Panc1 (cell line): ENCODE results near the gene UPF2. TPM values are rescaled to one million over a fixed set of nuclear protein-coding genes. Genes with fewer than 3 reads are reported as not detected.

Experiments used
- ATAC-seq: fragments of 200-7000 bp; cut with Tn5 transposase; 2 replicates; pipeline ENCODE4 v1.9.1; 2020; ENCODE audit warnings: mild to moderate bottlenecking, moderate library complexity
- BruUV-seq: library from RNA; stranded (reverse); fragments of 400-500 nt; replicated peaks from 2 replicates; lab custom pipeline; 2021; lab: Mats Ljungman, UMichigan
- CTCF ChIA-PET: fragments of 300-600 bp; sonication (Branson Sonifier 250); formaldehyde crosslinking; loops from one replicate; lab custom pipeline; 2022; ENCODE audit warnings: antibody characterized with exemption; lab: Charles Lee
- POLR2A ChIA-PET: fragments of 300-600 bp; sonication (Branson Sonifier 250); formaldehyde crosslinking; loops from one replicate; lab custom pipeline; 2022; ENCODE audit warnings: antibody characterized with exemption; lab: Charles Lee
- DNase-seq: peaks from one replicate; pipeline ENCODE4 v3.0.0-alpha.2; 2010; ENCODE audit warnings: low read depth, low spot score
- H3K27ac ChIP-seq: 2 replicates; pipeline ENCODE4 v1.5.1; 2011; ENCODE audit warnings: mild to moderate bottlenecking, low read length, inconsistent platforms
- H3K27me3 ChIP-seq: fragments of 200-500 bp; sonication (Bioruptor generic); 2 replicates; pipeline ENCODE4 v1.6.0; 2014; ENCODE audit warnings: low read length, inconsistent platforms; ENCODE audit not compliant: control insufficient read depth, insufficient read depth
- H3K36me3 ChIP-seq: fragments of 200-500 bp; sonication (Bioruptor generic); 2 replicates; pipeline ENCODE4 v1.5.1; 2014; ENCODE audit warnings: inconsistent platforms, mild to moderate bottlenecking, low read length, moderate library complexity; ENCODE audit not compliant: control insufficient read depth, insufficient read depth
- H3K4me1 ChIP-seq: 2 replicates; pipeline ENCODE4 v1.5.1; 2011; ENCODE audit warnings: inconsistent platforms, mild to moderate bottlenecking, low read length, moderate library complexity; ENCODE audit not compliant: control insufficient read depth, insufficient read depth
- H3K4me3 ChIP-seq, 2 experiments: 2 replicates each; pipeline ENCODE4 v1.5.1; 2011 to 2012; ENCODE audit warnings: low read depth in 2 of 2, low read length in 2 of 2, mild to moderate bottlenecking in 2 of 2, inconsistent platforms in 1 of 2, moderate library complexity in 1 of 2
- H3K9me3 ChIP-seq: fragments of 200-500 bp; sonication (Bioruptor generic); 2 replicates; pipeline ENCODE4 v1.5.1; 2014; ENCODE audit warnings: low read depth, mild to moderate bottlenecking, inconsistent platforms, low read length, moderate library complexity; ENCODE audit not compliant: control insufficient read depth, insufficient read depth
- POLR2AphosphoS5 ChIP-seq: IDR thresholded peaks from 2 replicates; pipeline ENCODE4 v1.6.1; 2012; ENCODE audit warnings: mild to moderate bottlenecking, low read depth, low read length, moderate library complexity
- SIN3A ChIP-seq: IDR thresholded peaks from 2 replicates; pipeline ENCODE4 v1.6.1; 2012; ENCODE audit warnings: low read depth, mild to moderate bottlenecking, low read length, moderate library complexity, borderline replicate concordance; ENCODE audit not compliant: insufficient read depth
- TCF7L2 ChIP-seq: IDR thresholded peaks from 2 replicates; pipeline ENCODE4 v1.6.1; 2011; ENCODE audit warnings: mild to moderate bottlenecking, low read depth, low read length, inconsistent platforms
- in situ Hi-C: cut with HindIII; loops from 2 replicates; pipeline ENCODE4 v1.10.0; 2016; ENCODE audit warnings: low sequenced_read_pairs, low pct_unique_long_range_greater_than_20kb
- intact Hi-C: fragments of 100-400 bp; cut with micrococcal nuclease; formaldehyde crosslinking; loops from one replicate; pipeline ENCODE4 v1.10.0; 2022; ENCODE audit not compliant: unreplicated experiment
- total RNA-seq: library from RNA; stranded (reverse); gene quantifications from one replicate; pipeline ENCODE4 v1.2.1, GENCODE V29; 2021; ENCODE audit not compliant: unreplicated experiment
- TF ChIP-seq, protein P1 (sequence below): fragments of 450-650 bp; IDR thresholded peaks from 2 replicates; pipeline ENCODE4 v1.5.1; 2017; ENCODE audit warnings: mild to moderate bottlenecking
- TF ChIP-seq, protein P2 (sequence below), 2 experiments: IDR thresholded peaks; 2 replicates each; pipeline ENCODE4 v1.6.1; 2011 to 2012; ENCODE audit warnings: low read depth in 2 of 2, control low read depth in 1 of 2, low read length in 1 of 2, mild to moderate bottlenecking in 1 of 2, moderate library complexity in 1 of 2; ENCODE audit not compliant: insufficient read depth in 1 of 2

The UPF2 gene
- total RNA-seq, 1 experiment from 2014 or later = 19.1 TPM

DNA sequence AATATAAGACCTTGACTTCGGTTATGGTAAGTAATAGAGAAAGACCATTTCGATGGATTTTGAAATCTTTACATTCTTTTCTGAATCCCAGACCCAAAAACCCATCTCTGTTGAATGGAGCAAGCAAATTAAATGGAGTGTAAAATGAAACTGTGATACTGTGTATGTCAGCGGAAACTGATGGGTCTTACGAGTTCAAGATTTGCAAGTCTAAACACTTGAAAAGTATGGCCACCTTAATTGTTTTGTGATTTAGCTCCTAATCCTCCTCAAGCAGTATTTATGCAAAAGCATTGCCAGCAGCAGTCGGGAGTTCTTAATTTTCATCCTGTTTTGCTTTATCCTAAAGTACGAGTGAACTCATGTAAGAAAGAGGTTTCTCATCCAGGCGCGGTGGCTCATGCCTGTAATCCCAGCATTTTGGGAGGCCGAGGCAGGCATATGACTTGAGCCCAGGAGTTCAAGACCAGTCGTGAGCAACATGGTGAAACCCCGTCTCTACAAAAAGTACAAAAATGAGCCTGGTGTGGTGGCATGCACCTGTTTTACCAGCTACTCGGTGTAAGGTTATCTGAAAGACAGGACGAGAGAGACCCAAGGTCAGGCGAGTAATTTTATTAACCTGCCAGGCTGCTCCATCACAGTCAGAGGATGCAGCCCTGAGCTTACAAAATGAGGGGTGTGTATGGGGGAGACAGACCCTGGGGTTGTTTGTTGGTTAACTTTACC lies 20.3 kb upstream of the UPF2 start:
- DNase-seq (no peak), ATAC-seq (no peak)
- Histone ChIP-seq H3K4me3 (no peak overlapping the region), H3K36me3 (no peaks in the 10 kb centered on the region), H3K4me1 (no peaks in the 10 kb centered on the region; the same call in 1 of the 2 replicates), H3K27ac (no peak overlapping the region), H3K27me3 (no peaks in the 10 kb centered on the region), H3K9me3 (no peaks in the 10 kb centered on the region)
- no TSS peak for BruUV-seq
- POLR2A ChIA-PET = no interaction called here
- intact Hi-C loops = no loop called here
- no peak for TF ChIP-seq SIN3A
- no peak for TF ChIP-seq TCF7L2
- TF ChIP-seq, protein P1, sequence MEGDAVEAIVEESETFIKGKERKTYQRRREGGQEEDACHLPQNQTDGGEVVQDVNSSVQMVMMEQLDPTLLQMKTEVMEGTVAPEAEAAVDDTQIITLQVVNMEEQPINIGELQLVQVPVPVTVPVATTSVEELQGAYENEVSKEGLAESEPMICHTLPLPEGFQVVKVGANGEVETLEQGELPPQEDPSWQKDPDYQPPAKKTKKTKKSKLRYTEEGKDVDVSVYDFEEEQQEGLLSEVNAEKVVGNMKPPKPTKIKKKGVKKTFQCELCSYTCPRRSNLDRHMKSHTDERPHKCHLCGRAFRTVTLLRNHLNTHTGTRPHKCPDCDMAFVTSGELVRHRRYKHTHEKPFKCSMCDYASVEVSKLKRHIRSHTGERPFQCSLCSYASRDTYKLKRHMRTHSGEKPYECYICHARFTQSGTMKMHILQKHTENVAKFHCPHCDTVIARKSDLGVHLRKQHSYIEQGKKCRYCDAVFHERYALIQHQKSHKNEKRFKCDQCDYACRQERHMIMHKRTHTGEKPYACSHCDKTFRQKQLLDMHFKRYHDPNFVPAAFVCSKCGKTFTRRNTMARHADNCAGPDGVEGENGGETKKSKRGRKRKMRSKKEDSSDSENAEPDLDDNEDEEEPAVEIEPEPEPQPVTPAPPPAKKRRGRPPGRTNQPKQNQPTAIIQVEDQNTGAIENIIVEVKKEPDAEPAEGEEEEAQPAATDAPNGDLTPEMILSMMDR = no peak
- no peak for TF ChIP-seq POLR2AphosphoS5
- TF ChIP-seq, protein P2, sequence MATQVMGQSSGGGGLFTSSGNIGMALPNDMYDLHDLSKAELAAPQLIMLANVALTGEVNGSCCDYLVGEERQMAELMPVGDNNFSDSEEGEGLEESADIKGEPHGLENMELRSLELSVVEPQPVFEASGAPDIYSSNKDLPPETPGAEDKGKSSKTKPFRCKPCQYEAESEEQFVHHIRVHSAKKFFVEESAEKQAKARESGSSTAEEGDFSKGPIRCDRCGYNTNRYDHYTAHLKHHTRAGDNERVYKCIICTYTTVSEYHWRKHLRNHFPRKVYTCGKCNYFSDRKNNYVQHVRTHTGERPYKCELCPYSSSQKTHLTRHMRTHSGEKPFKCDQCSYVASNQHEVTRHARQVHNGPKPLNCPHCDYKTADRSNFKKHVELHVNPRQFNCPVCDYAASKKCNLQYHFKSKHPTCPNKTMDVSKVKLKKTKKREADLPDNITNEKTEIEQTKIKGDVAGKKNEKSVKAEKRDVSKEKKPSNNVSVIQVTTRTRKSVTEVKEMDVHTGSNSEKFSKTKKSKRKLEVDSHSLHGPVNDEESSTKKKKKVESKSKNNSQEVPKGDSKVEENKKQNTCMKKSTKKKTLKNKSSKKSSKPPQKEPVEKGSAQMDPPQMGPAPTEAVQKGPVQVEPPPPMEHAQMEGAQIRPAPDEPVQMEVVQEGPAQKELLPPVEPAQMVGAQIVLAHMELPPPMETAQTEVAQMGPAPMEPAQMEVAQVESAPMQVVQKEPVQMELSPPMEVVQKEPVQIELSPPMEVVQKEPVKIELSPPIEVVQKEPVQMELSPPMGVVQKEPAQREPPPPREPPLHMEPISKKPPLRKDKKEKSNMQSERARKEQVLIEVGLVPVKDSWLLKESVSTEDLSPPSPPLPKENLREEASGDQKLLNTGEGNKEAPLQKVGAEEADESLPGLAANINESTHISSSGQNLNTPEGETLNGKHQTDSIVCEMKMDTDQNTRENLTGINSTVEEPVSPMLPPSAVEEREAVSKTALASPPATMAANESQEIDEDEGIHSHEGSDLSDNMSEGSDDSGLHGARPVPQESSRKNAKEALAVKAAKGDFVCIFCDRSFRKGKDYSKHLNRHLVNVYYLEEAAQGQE (IDR thresholded peaks at IDR 0.05; ENCODE audit: insufficient read depth in 1 of 2, low read depth in 2 of 2, low read length in 1 of 2) = no peak
- in situ Hi-C loops = no loop called here
- CTCF ChIA-PET = no interaction called here

DNA sequence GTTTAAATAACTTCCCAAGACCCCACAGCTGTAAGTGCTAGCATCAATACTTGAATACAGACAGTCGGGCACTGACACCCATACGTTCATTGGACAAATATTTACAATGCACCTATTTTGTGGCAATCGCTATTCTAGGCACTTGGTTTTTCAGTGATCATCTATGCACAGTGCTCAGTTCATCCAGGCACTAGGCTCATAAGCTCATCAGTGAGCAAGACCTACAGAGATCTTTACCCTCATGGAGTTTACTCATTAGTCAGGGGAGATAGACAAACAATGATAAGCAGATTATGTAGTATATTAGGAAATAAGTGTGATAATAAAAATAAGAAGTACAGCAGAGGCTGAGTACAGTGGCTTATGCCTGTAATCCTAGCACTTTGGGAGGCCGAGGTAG lies 18.5 kb upstream of the UPF2 start:
- CTCF ChIA-PET = interaction anchor here (0.6 kb wide), 1 partner anchor 9 kb away, joined by 13 read pairs; no protein-coding TSS in a partner anchor
- no peak overlapping the region for H3K27ac ChIP-seq
- BruUV-seq = no TSS peak
- no peaks in the 10 kb centered on the region for H3K27me3 ChIP-seq
- DNase-seq (no peak), ATAC-seq (no peak)
- H3K9me3 ChIP-seq = no peaks in the 10 kb centered on the region
- H3K4me1 ChIP-seq = no peaks in the 10 kb centered on the region; the same call in 1 of the 2 replicates
- in situ Hi-C loops (no loop called here), intact Hi-C loops (no loop called here)
- no peak overlapping the region for H3K4me3 ChIP-seq
- no peaks in the 10 kb centered on the region for H3K36me3 ChIP-seq
- TF ChIP-seq, protein P2 (IDR thresholded peaks at IDR 0.05; ENCODE audit: insufficient read depth in 1 of 2, low read depth in 2 of 2, low read length in 1 of 2) = no peak
- no peak for TF ChIP-seq TCF7L2
- TF ChIP-seq POLR2AphosphoS5 = no peak
- TF ChIP-seq SIN3A = no peak
- TF ChIP-seq, protein P1 = no peak
- POLR2A ChIA-PET = no interaction called here
